IgD-negative memory B cell (primary cell): ENCODE measurements around the gene IFNA7. TPM values are rescaled to one million over a fixed set of nuclear protein-coding genes. Genes with fewer than 3 reads are reported as not detected.
"Not testable (repeated sequence)": the region's sequence is repeated elsewhere in the genome, so short reads cannot be mapped to it uniquely, and the experiment has no call there.

Experiments used
- H3K27ac Mint-ChIP-seq, 3 donors: one replicate each; pipeline ENCODE4 v1.8.0; 2020 to 2022; ENCODE audit warnings: mild to moderate bottlenecking in 3 of 3, mixed read lengths in 3 of 3, moderate library complexity in 1 of 3
- H3K27me3 Mint-ChIP-seq: one replicate; pipeline ENCODE4 v1.8.0; 2021; ENCODE audit warnings: mixed read lengths
- H3K36me3 Mint-ChIP-seq: one replicate; pipeline ENCODE4 v1.8.0; 2020; ENCODE audit warnings: mild to moderate bottlenecking, mixed read lengths
- H3K4me1 Mint-ChIP-seq, 3 donors: one replicate each; pipeline ENCODE4 v1.8.0; 2020 to 2022; ENCODE audit warnings: mixed read lengths in 3 of 3, mild to moderate bottlenecking in 1 of 3
- H3K4me3 Mint-ChIP-seq, 4 donors: one replicate each; pipeline ENCODE4 v1.8.0; 2020 to 2022; ENCODE audit warnings: mild to moderate bottlenecking in 4 of 4, mixed read lengths in 4 of 4, moderate library complexity in 3 of 4
- H3K9me3 Mint-ChIP-seq, 3 donors: one replicate each; pipeline ENCODE4 v1.8.0; 2020 to 2021; ENCODE audit warnings: mixed read lengths in 3 of 3, mild to moderate bottlenecking in 1 of 3
- polyA plus RNA-seq: library from polyadenylated mRNA; unstranded; fragments of 300-500 nt; fragmentation: Illumina TruSeq; gene quantifications from one replicate; pipeline ENCODE4 v1.2.3, GENCODE V29; 2021

IFNA7 gene
- not detected for polyA plus RNA-seq

- H3K9me3 Mint-ChIP-seq, H3K36me3 Mint-ChIP-seq, H3K4me1 Mint-ChIP-seq, H3K27ac Mint-ChIP-seq, H3K4me3 Mint-ChIP-seq: not testable (repeated sequence)
- H3K27me3 Mint-ChIP-seq = peaks cover 15% of the 10 kb centered on the region
Measured at GRCh38 chr9:21202105-21202504, at the start of gene IFNA7. Gene IFNA7, minus strand, starts transcription at chr9:21202205. Its CDS starts 40 bp downstream, at chr9:21202165.

- Mint-ChIP-seq H3K27me3 (peaks cover 18% of the 10 kb centered on the region), H3K4me1 (peaks cover 0 to 4% (median 0%) of the 10 kb centered on the region in 3 donors), H3K36me3 (no peaks in the 10 kb centered on the region), H3K4me3 (no peak overlapping the region), H3K9me3 (no peaks in the 10 kb centered on the region), H3K27ac (no peak overlapping the region)
Measured at GRCh38 chr9:21251638-21252037, 49.6 kb upstream of the IFNA7 start.

GRCh38 chr9:21251190-21251589 lies 49.2 kb upstream of the IFNA7 start:
- H3K27ac Mint-ChIP-seq = no peak overlapping the region
- H3K4me1 Mint-ChIP-seq = peaks cover 0 to 4% (median 0%) of the 10 kb centered on the region in 3 donors
- H3K4me3 Mint-ChIP-seq = no peak overlapping the region
- no peaks in the 10 kb centered on the region for H3K9me3 Mint-ChIP-seq
- H3K27me3 Mint-ChIP-seq = peaks cover 18% of the 10 kb centered on the region
- no peaks in the 10 kb centered on the region for H3K36me3 Mint-ChIP-seq

GRCh38 chr9:21244836-21245235 lies 42.8 kb upstream of the IFNA7 start:
- Mint-ChIP-seq H3K36me3 (no peaks in the 10 kb centered on the region), H3K9me3 (no peaks in the 10 kb centered on the region), H3K27me3 (peaks cover 9% of the 10 kb centered on the region), H3K27ac (no peak overlapping the region), H3K4me3 (no peak overlapping the region), H3K4me1 (no peaks in the 10 kb centered on the region)

GRCh38 chr9:21239911-21240310 lies 37.9 kb upstream of the IFNA7 start, which contains the start of gene IFNA14:
Gene IFNA14, minus strand, starts transcription at chr9:21240005. Its CDS starts 70 bp downstream, at chr9:21239935.
- H3K4me3 Mint-ChIP-seq = no peak within 1 kb of the TSS
- H3K4me1 Mint-ChIP-seq = peaks cover 0 to 6% (median 0%) of the 10 kb centered on the region in 3 donors
- H3K36me3 Mint-ChIP-seq = no peaks in the 10 kb centered on the region
- no peaks in the 10 kb centered on the region for H3K9me3 Mint-ChIP-seq
- no peak within 1 kb of the TSS for H3K27ac Mint-ChIP-seq
- H3K27me3 Mint-ChIP-seq = peaks cover 9% of the 10 kb centered on the region

GRCh38 chr9:21236360-21236714 lies 34.3 kb upstream of the IFNA7 start:
- not testable (repeated sequence) for H3K4me1 Mint-ChIP-seq, H3K27me3 Mint-ChIP-seq, H3K4me3 Mint-ChIP-seq, H3K36me3 Mint-ChIP-seq, H3K9me3 Mint-ChIP-seq
- peak overlapping the region in 1 of 3 donors; percentile 1 for H3K27ac Mint-ChIP-seq

GRCh38 chr9:21235468-21236359 lies 33.7 kb upstream of the IFNA7 start:
- H3K4me1 Mint-ChIP-seq, H3K36me3 Mint-ChIP-seq, H3K9me3 Mint-ChIP-seq, H3K27me3 Mint-ChIP-seq: not testable (repeated sequence)
- Mint-ChIP-seq H3K27ac (peak overlapping the region in 1 of 3 donors; percentile 1), H3K4me3 (peak overlapping the region in 1 of 4 donors; percentile 1)

- H3K27ac Mint-ChIP-seq = no peak overlapping the region
- no peak overlapping the region for H3K4me3 Mint-ChIP-seq
- no peaks in the 10 kb centered on the region for H3K36me3 Mint-ChIP-seq
- H3K4me1 Mint-ChIP-seq = peaks cover 0 to 6% (median 0%) of the 10 kb centered on the region in 3 donors
- H3K27me3 Mint-ChIP-seq = peaks cover 3% of the 10 kb centered on the region
- no peaks in the 10 kb centered on the region for H3K9me3 Mint-ChIP-seq
Measured at GRCh38 chr9:21234153-21234687, 32.2 kb upstream of the IFNA7 start.

GRCh38 chr9:21233258-21233657 lies 31.3 kb upstream of the IFNA7 start:
- peaks cover 3% of the 10 kb centered on the region for H3K27me3 Mint-ChIP-seq
- no peaks in the 10 kb centered on the region for H3K36me3 Mint-ChIP-seq
- no peaks in the 10 kb centered on the region for H3K9me3 Mint-ChIP-seq
- H3K4me3 Mint-ChIP-seq = no peak overlapping the region
- no peak overlapping the region for H3K27ac Mint-ChIP-seq
- peaks cover 0 to 6% (median 0%) of the 10 kb centered on the region in 3 donors for H3K4me1 Mint-ChIP-seq

- Mint-ChIP-seq H3K27ac (no peak within 1 kb of the TSS), H3K9me3 (no peaks in the 10 kb centered on the region)
Measured at GRCh38 chr9:21228122-21228521, 26.1 kb upstream of the IFNA7 start, which contains the start of gene IFNA17. Gene IFNA17, minus strand, starts transcription at chr9:21228222. Its CDS starts 49 bp downstream, at chr9:21228173.

GRCh38 chr9:21217211-21217610 lies 15.2 kb upstream of the IFNA7 start, which contains the start of gene IFNA16:
Gene IFNA16, minus strand, starts transcription at chr9:21217311. Its CDS starts 6 bp downstream, at chr9:21217305.
- H3K36me3 Mint-ChIP-seq, H3K4me3 Mint-ChIP-seq, H3K4me1 Mint-ChIP-seq, H3K9me3 Mint-ChIP-seq, H3K27ac Mint-ChIP-seq: not testable (repeated sequence)
- peaks cover 14% of the 10 kb centered on the region for H3K27me3 Mint-ChIP-seq

More at GRCh38 chr9:21228122-21228521, 26.1 kb upstream of the IFNA7 start, which contains the start of gene IFNA17:
- Mint-ChIP-seq H3K36me3 (no peaks in the 10 kb centered on the region), H3K4me3 (no peak within 1 kb of the TSS), H3K27me3 (peaks cover 2% of the 10 kb centered on the region), H3K4me1 (no peaks in the 10 kb centered on the region)

GRCh38 chr9:21213411-21214326 lies 11.7 kb upstream of the IFNA7 start:
- not testable (repeated sequence) for H3K27me3 Mint-ChIP-seq, H3K27ac Mint-ChIP-seq, H3K4me1 Mint-ChIP-seq, H3K4me3 Mint-ChIP-seq, H3K9me3 Mint-ChIP-seq, H3K36me3 Mint-ChIP-seq

- not testable (repeated sequence) for H3K36me3 Mint-ChIP-seq, H3K27ac Mint-ChIP-seq, H3K9me3 Mint-ChIP-seq, H3K27me3 Mint-ChIP-seq, H3K4me3 Mint-ChIP-seq, H3K4me1 Mint-ChIP-seq
Measured at GRCh38 chr9:21212160-21212559, 10.2 kb upstream of the IFNA7 start.

- not testable (repeated sequence) for H3K36me3 Mint-ChIP-seq, H3K27ac Mint-ChIP-seq, H3K4me3 Mint-ChIP-seq, H3K9me3 Mint-ChIP-seq, H3K4me1 Mint-ChIP-seq, H3K27me3 Mint-ChIP-seq
Measured at GRCh38 chr9:21210782-21211181, 8.8 kb upstream of the IFNA7 start.

- Mint-ChIP-seq H3K36me3 (peaks cover 2% of the 10 kb centered on the region), H3K4me3 (no peak overlapping the region), H3K4me1 (peaks cover 2 to 5% (median 2%) of the 10 kb centered on the region in 3 donors), H3K27me3 (peaks cover 4% of the 10 kb centered on the region), H3K27ac (no peak overlapping the region), H3K9me3 (peaks cover 0 to 2% (median 0%) of the 10 kb centered on the region in 3 donors)
Measured at GRCh38 chr9:21210311-21210710, 8.3 kb upstream of the IFNA7 start.
